HG03060 (cell line): ENCODE results near the gene LRATD1.
A peak's percentile ranks its signal among the peaks of the same experiment; 100 is the strongest.

Experiments
- ATAC-seq: cut with Tn5 transposase; IDR thresholded peaks from one replicate; pipeline ENCODE4 v1.9.1; 2021; ENCODE audit warnings: low read depth, moderate number of reproducible peaks; ENCODE audit not compliant: unreplicated experiment

Gene LRATD1

GRCh38 chr2:14633061-14633460 is 544 bp downstream of the LRATD1 start:
- ATAC-seq, result no peak

- ATAC-seq, result no peak
These were observed 1.1 kb downstream of the LRATD1 start for GRCh38 chr2:14633461-14634181.

- ATAC-seq, result no peak
These were observed 1.6 kb downstream of the LRATD1 start for GRCh38 chr2:14634182-14634488.

- ATAC-seq, result no peak
These were observed 2.2 kb downstream of the LRATD1 start for GRCh38 chr2:14634489-14635390.

GRCh38 chr2:14635391-14635871 is 2.9 kb downstream of the LRATD1 start:
- no peak for ATAC-seq

GRCh38 chr2:14638488-14638887 is 6.0 kb downstream of the LRATD1 start:
- ATAC-seq, result no peak

- ATAC-seq, result no peak
These were observed 8.6 kb downstream of the LRATD1 start for GRCh38 chr2:14641116-14641515.

- no peak for ATAC-seq
These were observed 10.0 kb downstream of the LRATD1 start for GRCh38 chr2:14642499-14642898.

- ATAC-seq, result no peak
These were observed 15.2 kb downstream of the LRATD1 start for GRCh38 chr2:14647714-14648113.

- ATAC-seq, result no peak
These were observed 17.5 kb downstream of the LRATD1 start for GRCh38 chr2:14650066-14650465.

- peak; percentile 86 for ATAC-seq
These were observed 22.3 kb downstream of the LRATD1 start for GRCh38 chr2:14654835-14655282.

- ATAC-seq, result no peak
These were observed 23.6 kb downstream of the LRATD1 start for GRCh38 chr2:14656146-14656545.

- no peak for ATAC-seq
These were observed 28.6 kb downstream of the LRATD1 start for GRCh38 chr2:14661163-14661562.

GRCh38 chr2:14673351-14673875 is 40.9 kb downstream of the LRATD1 start:
- ATAC-seq, result no peak

GRCh38 chr2:14675489-14675888 is 43.0 kb downstream of the LRATD1 start:
- ATAC-seq, result no peak

GRCh38 chr2:14676371-14676770 is 43.9 kb downstream of the LRATD1 start:
- ATAC-seq, result no peak

GRCh38 chr2:14677039-14677438 is 44.5 kb downstream of the LRATD1 start:
- ATAC-seq, result no peak

- ATAC-seq, result no peak
These were observed 46.2 kb downstream of the LRATD1 start for GRCh38 chr2:14678761-14679160.

- no peak for ATAC-seq
These were observed 49.1 kb downstream of the LRATD1 start for GRCh38 chr2:14681608-14682007.
